SKM-1 treated with dmso at 0.1 percent for 144 hours (cell line): ENCODE results near the gene RUNDC1.

Experiments
- DNase-seq: peaks from one replicate; lab custom pipeline; 2025; ENCODE audit not compliant: unreplicated experiment; lab: John Stamatoyannopoulos, UW

The RUNDC1 gene

GRCh38 chr17:43018008-43018853 lies 37.9 kb downstream of the RUNDC1 start:
- peak; percentile 75 for DNase-seq

GRCh38 chr17:43018932-43019331 lies 38.6 kb downstream of the RUNDC1 start:
- peak; percentile 77 for DNase-seq

- no peak for DNase-seq
Observed at GRCh38 chr17:43019418-43019817, 39.1 kb downstream of the RUNDC1 start.

GRCh38 chr17:43020030-43020621 lies 39.8 kb downstream of the RUNDC1 start:
- peak; percentile 38 for DNase-seq

- DNase-seq: peak; percentile 33
Observed at GRCh38 chr17:43020789-43021740, 40.7 kb downstream of the RUNDC1 start.

GRCh38 chr17:43021741-43022512 lies 41.6 kb downstream of the RUNDC1 start, which contains the start of gene VAT1:
Gene VAT1, minus strand, starts transcription at chr17:43022385. Its CDS starts 63 bp downstream, at chr17:43022322.
- DNase-seq: peak; percentile 72

GRCh38 chr17:43024407-43025289 lies 44.3 kb downstream of the RUNDC1 start, which contains the start of gene RND2:
Gene RND2, plus strand, starts transcription at chr17:43025231. Its CDS starts 117 bp downstream, at chr17:43025348.
- peak; percentile 90 for DNase-seq

- DNase-seq: no peak
Observed at GRCh38 chr17:43025290-43025657, 44.9 kb downstream of the RUNDC1 start.

- no peak for DNase-seq
Observed at GRCh38 chr17:43025766-43026537, 45.6 kb downstream of the RUNDC1 start.

GRCh38 chr17:43026595-43026994 lies 46.2 kb downstream of the RUNDC1 start:
- no peak for DNase-seq

GRCh38 chr17:43027091-43028032 lies 47.0 kb downstream of the RUNDC1 start:
- DNase-seq: no peak

GRCh38 chr17:43028221-43028861 lies 48.0 kb downstream of the RUNDC1 start:
- no peak for DNase-seq

- DNase-seq: no peak
Observed at GRCh38 chr17:43030137-43030767, 49.9 kb downstream of the RUNDC1 start.

- no peak for DNase-seq
Observed at GRCh38 chr17:43031666-43032065, 51.3 kb downstream of the RUNDC1 start.

GRCh38 chr17:43033948-43034881 lies 53.9 kb downstream of the RUNDC1 start:
- DNase-seq: no peak

GRCh38 chr17:43034894-43035293 lies 54.5 kb downstream of the RUNDC1 start:
- no peak for DNase-seq
